Stomach (tissue), 9 donors: ENCODE results near the gene RAB3D. TPM values are rescaled to one million over a fixed set of nuclear protein-coding genes. Genes with fewer than 3 reads are reported as not detected.
A peak's percentile ranks its signal among the peaks of the same experiment; 100 is the strongest.

Experiments
- DNase-seq, 2 donors: peaks; one replicate each; pipeline versions ENCODE4 v3.0.0 to v3.0.0-alpha.2; 2013 to 2019
- H3K27ac ChIP-seq, 5 donors: fragments of 200-600 bp in 4 of 5; sonication (generic) in 4 of 5; one replicate each; pipeline ENCODE4 v1.5.1; 2013 to 2019; ENCODE audit warnings: mild to moderate bottlenecking in 1 of 5, moderate library complexity in 1 of 5
- H3K27me3 ChIP-seq, 3 donors: fragments of 200-600 bp; sonication (generic); one replicate each; pipeline ENCODE4 v1.5.1; 2017 to 2019; ENCODE audit warnings: mixed run types in 1 of 3
- H3K36me3 ChIP-seq, 4 donors: fragments of 200-600 bp; sonication (generic); 1 replicate in 3 of 4; 2 replicates in 1 of 4; pipeline ENCODE4 v1.5.1; 2016 to 2019
- H3K4me1 ChIP-seq, 4 donors: fragments of 200-600 bp; sonication (generic); one replicate each; pipeline ENCODE4 v1.5.1; 2016 to 2019
- H3K4me3 ChIP-seq, 4 donors: fragments of 200-600 bp; sonication (generic) in 3 of 4; one replicate each; pipeline ENCODE4 v1.5.1; 2016 to 2019; ENCODE audit warnings: mild to moderate bottlenecking in 1 of 4
- H3K9me3 ChIP-seq, 4 donors: fragments of 200-600 bp; sonication (generic); one replicate each; pipeline ENCODE4 v1.5.1; 2016 to 2019
- EP300 ChIP-seq: sonication (generic); formaldehyde crosslinking; IDR thresholded peaks from one replicate; pipeline ENCODE4 v1.6.1; 2017; ENCODE audit warnings: antibody characterized with exemption
- POLR2A ChIP-seq, 4 donors: fragments of 450-650 bp; IDR thresholded peaks; one replicate each; pipeline ENCODE4 v1.6.1; 2016; ENCODE audit warnings: antibody characterized with exemption in 4 of 4, control low read depth in 2 of 4, mild to moderate bottlenecking in 1 of 4, moderate library complexity in 1 of 4
- POLR2AphosphoS5 ChIP-seq, 3 donors: sonication (generic); formaldehyde crosslinking; IDR thresholded peaks; one replicate each; pipeline ENCODE4 v1.6.1; 2016; ENCODE audit warnings: antibody characterized with exemption in 3 of 3
- WGBS, 5 donors: extraction: QIAGEN DNeasy Blood & Tissue Kit in 3 of 5; methylation state at CpG; one replicate each; pipeline versions ENCODE4 v1.1.5 to v1.1.7; 2013 to 2018; 5-methylcytosine and 5-hydroxymethylcytosine counted together
- intact Hi-C: fragments of 100-400 bp; cut with DNase I; formaldehyde crosslinking; loops from one replicate; pipeline ENCODE4 v1.15.1; 2023; ENCODE audit warnings: low total_unique reads
- polyA plus RNA-seq, 3 donors: library from polyadenylated mRNA; stranded (reverse); fragments of 200-250 nt; gene quantifications; one replicate each; pipeline ENCODE4 v1.2.3, GENCODE V29; 2013
- total RNA-seq, 5 donors: library from RNA; depleted of rRNA; stranded (reverse); fragments of >200 nt; gene quantifications; one replicate each; pipeline versions ENCODE4 v1.1.0 to v1.2.3, GENCODE V29; 2014 to 2016
- TF ChIP-seq, protein P1 (sequence below), 7 experiments: fragments of 450-650 bp in 4 of 7; fragments of 200-600 bp in 3 of 7; sonication (generic) in 3 of 7; IDR thresholded peaks; one replicate each; pipeline ENCODE4 v1.5.1; 2016 to 2019; ENCODE audit warnings: antibody characterized with exemption in 7 of 7, control low read depth in 2 of 7, mild to moderate bottlenecking in 1 of 7
- donor health status: healthy with polysubstance abuse.
- donor health status: Bipolar disorder and iron deficiency.
- donor health status: healthy.

The RAB3D gene
- total and polyA plus RNA-seq, 8 donors: 11.6 to 63.3 (median 19.0) TPM

DNA sequence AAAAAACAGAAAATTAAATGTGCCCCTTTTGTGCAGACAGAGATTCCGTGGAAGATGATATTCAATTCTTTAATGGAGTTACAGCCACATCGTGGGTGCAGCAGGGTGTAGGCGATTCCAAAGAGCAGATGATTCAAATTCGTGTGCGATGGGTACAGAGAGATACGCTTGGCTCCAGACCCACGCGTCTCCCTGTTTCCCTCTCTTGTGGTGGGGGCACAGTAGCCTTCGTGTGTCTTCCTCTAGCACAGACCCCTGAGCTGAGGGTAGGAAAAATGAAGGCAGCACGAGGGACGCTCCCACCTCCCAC lies 38.7 kb downstream of the RAB3D start:
- H3K4me1 ChIP-seq: peaks cover 0 to 14% (median 0%) of the 10 kb centered on the region in 4 donors
- H3K9me3 ChIP-seq: no peaks in the 10 kb centered on the region
- no peak for DNase-seq
- H3K36me3 ChIP-seq: no peaks in the 10 kb centered on the region
- H3K27me3 ChIP-seq: no peaks in the 10 kb centered on the region
- H3K27ac ChIP-seq: no peak overlapping the region
- intact Hi-C loops: no loop called here
- H3K4me3 ChIP-seq: no peak overlapping the region
- no peak for TF ChIP-seq POLR2A (IDR thresholded peaks at IDR 0.05)
- no peak for TF ChIP-seq EP300
- TF ChIP-seq POLR2AphosphoS5 (IDR thresholded peaks at IDR 0.05): no peak
- TF ChIP-seq, protein P1, sequence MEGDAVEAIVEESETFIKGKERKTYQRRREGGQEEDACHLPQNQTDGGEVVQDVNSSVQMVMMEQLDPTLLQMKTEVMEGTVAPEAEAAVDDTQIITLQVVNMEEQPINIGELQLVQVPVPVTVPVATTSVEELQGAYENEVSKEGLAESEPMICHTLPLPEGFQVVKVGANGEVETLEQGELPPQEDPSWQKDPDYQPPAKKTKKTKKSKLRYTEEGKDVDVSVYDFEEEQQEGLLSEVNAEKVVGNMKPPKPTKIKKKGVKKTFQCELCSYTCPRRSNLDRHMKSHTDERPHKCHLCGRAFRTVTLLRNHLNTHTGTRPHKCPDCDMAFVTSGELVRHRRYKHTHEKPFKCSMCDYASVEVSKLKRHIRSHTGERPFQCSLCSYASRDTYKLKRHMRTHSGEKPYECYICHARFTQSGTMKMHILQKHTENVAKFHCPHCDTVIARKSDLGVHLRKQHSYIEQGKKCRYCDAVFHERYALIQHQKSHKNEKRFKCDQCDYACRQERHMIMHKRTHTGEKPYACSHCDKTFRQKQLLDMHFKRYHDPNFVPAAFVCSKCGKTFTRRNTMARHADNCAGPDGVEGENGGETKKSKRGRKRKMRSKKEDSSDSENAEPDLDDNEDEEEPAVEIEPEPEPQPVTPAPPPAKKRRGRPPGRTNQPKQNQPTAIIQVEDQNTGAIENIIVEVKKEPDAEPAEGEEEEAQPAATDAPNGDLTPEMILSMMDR (IDR thresholded peaks at IDR 0.05): no peak
- WGBS, 5 donors: 87 to 92% (median 90%) methylated on average over 11 of the region's 11 CpGs

GRCh38 chr19:11299946-11300810 lies 39.3 kb downstream of the RAB3D start:
- Histone ChIP-seq H3K9me3 (no peaks in the 10 kb centered on the region), H3K36me3 (no peaks in the 10 kb centered on the region), H3K4me3 (no peak overlapping the region), H3K27ac (no peak overlapping the region), H3K4me1 (peaks cover 0 to 19% (median 0%) of the 10 kb centered on the region in 4 donors), H3K27me3 (no peaks in the 10 kb centered on the region)
- DNase-seq: no peak
- TF ChIP-seq, protein P1 (IDR thresholded peaks at IDR 0.05): no peak
- TF ChIP-seq POLR2A (IDR thresholded peaks at IDR 0.05) (no peak), EP300 (no peak), POLR2AphosphoS5 (IDR thresholded peaks at IDR 0.05) (no peak)
- WGBS, 5 donors: 78 to 88% (median 82%) methylated on average over 8 of the region's 8 CpGs
- intact Hi-C loops: loop anchor here (10.0 kb wide), 1 partner anchor 145 kb away; no protein-coding TSS in a partner anchor

GRCh38 chr19:11296264-11296663 lies 43.2 kb downstream of the RAB3D start:
- DNase-seq: no peak
- H3K27ac ChIP-seq: peak overlapping the region in 3 of 5 donors; percentile 40 to 52 (median 49)
- 46 to 58% (median 51%) methylated on average over 7 of the region's 7 CpGs for WGBS, 5 donors
- H3K27me3 ChIP-seq: no peaks in the 10 kb centered on the region
- intact Hi-C loops: loop anchor here (10.0 kb wide), 1 partner anchor 149 kb away; no protein-coding TSS in a partner anchor
- no peaks in the 10 kb centered on the region for H3K36me3 ChIP-seq
- peaks cover 0 to 41% (median 10%) of the 10 kb centered on the region in 4 donors for H3K4me1 ChIP-seq
- H3K9me3 ChIP-seq: no peaks in the 10 kb centered on the region
- no peak overlapping the region for H3K4me3 ChIP-seq
- TF ChIP-seq POLR2AphosphoS5 (IDR thresholded peaks at IDR 0.05) (no peak), EP300 (no peak), POLR2A (IDR thresholded peaks at IDR 0.05) (no peak)
- TF ChIP-seq, protein P1 (IDR thresholded peaks at IDR 0.05): no peak

- peak within 1 kb of the TSS in 3 of 5 donors; percentile 40 to 52 (median 49) for H3K27ac ChIP-seq
- peaks cover 0 to 41% (median 10%) of the 10 kb centered on the region in 4 donors for H3K4me1 ChIP-seq
- no peaks in the 10 kb centered on the region for H3K9me3 ChIP-seq
- WGBS, 5 donors: 63 to 86% (median 75%) methylated on average over 6 to 8 of the region's 8 CpGs
- TF ChIP-seq POLR2A (IDR thresholded peaks at IDR 0.05): no peak
- no peak for TF ChIP-seq POLR2AphosphoS5 (IDR thresholded peaks at IDR 0.05)
- no peak for TF ChIP-seq EP300
- TF ChIP-seq, protein P1 (IDR thresholded peaks at IDR 0.05): no peak
- H3K36me3 ChIP-seq: no peaks in the 10 kb centered on the region
- intact Hi-C loops: loop anchor here (10.0 kb wide), 1 partner anchor 149 kb away; no protein-coding TSS in a partner anchor
- H3K27me3 ChIP-seq: no peaks in the 10 kb centered on the region
- H3K4me3 ChIP-seq: no peak within 1 kb of the TSS
- DNase-seq: no peak
These were observed 43.7 kb downstream of the RAB3D start, which contains the start of gene TSPAN16 for GRCh38 chr19:11295665-11296245. TSPAN16 (plus strand) TSS chr19:11296160; CDS start chr19:11296298, 138 bp downstream.
